Transverse colon (tissue), 3 donors: ENCODE data around the gene C14orf119.

Source experiments
- CTCF ChIP-seq, 5 experiments: fragments of 200-600 bp in 3 of 5; fragments of 450-650 bp in 2 of 5; sonication (generic) in 3 of 5; IDR thresholded peaks; 1 replicate in 2 of 5; 2 replicates in 3 of 5; pipeline ENCODE4 v1.5.1; 2016 to 2017; ENCODE audit warnings: antibody characterized with exemption in 5 of 5, inconsistent platforms in 3 of 5, mild to moderate bottlenecking in 2 of 5, moderate library complexity in 1 of 5
- POLR2A ChIP-seq: fragments of 450-650 bp; IDR thresholded peaks from one replicate; pipeline ENCODE4 v1.6.1; 2016; ENCODE audit warnings: antibody characterized with exemption, mild to moderate bottlenecking, moderate library complexity

DNA sequence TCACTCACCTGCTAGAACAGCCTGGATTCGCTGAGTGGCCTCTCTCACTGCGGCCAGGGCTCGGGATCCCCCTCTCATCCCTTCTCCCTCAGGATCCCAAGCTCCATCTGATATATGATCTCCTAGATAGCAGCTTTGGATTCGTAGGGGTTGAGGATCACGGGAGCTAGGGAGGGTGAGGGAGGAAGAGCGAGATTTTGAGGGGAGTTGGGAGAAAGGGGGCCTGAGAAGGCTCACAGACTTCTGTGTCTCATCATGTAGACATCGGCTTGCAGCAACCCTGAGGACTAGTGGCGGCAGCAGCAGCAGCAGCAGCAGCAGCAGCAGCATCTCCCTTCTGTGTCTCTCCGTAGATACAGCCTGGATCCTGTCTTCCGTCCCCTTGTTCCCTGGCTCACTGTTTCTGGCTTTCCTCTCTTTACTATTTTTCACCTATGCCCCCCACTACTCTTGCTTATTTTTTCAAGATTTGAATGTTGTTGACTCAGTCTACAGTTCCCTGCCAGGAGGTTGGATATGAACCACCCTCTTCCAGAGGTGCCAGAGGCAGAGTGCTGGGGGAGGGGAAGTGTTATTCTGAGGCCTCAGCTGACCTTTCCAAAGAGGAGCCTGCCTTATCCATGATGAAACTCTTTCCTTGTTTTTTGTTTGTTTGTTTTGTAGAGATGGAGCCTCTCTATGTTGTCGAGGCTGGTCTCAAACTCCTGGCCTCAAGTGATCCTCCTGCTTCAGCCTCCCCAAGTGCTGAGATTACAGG, 9.5 kb downstream of the C14orf119 start, which contains the start of gene CIROP:
- TF ChIP-seq CTCF (IDR thresholded peaks at IDR 0.05) (no peak), POLR2A (no peak)
